ENCODE measurements around the gene ERVFRD-1.

ERVFRD-1 gene

DNA sequence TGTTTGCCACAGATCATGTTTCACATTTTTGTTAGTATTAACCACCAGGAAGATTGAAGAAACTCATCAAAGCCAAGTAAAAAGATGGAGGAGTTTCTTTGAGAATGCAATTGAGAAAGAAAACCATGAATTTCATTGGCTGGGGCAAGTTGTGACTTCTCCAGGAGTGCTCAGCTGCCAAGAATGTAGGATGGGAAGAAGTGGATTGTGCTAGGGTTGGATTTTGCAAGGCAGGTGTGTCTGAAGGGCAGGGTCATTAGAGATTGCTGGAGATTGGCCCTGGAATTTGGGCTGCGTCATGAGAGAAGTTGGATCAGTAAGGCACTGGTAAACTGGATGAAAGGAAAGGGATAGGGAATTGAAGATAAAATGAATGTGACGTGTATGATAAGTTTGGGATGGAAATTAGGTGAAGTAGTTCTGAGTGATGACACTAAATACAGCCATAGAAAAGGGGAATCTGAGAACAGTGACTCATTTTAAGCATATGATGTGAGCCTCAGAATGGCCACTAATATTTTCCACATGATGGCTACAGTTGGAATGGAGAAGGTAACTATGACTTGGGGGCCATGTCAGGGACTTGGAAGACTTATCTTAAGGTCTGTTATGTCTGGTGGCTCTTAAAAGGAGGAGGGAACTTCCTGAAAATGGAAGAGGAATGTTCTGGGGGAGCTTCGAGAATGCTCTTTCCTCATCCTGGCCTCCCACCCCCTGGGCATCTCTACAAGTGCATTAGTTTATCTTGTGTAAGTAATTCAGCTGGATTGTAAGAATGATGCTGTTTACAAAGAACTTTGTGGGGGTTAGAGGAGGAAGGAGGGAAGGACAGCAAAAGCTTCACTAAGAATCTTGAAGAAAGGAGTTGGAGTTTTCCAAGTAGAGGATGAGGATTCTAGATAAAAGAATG, 27.8 kb upstream of the ERVFRD-1 start:
- TF ChIP-seq, protein P1, sequence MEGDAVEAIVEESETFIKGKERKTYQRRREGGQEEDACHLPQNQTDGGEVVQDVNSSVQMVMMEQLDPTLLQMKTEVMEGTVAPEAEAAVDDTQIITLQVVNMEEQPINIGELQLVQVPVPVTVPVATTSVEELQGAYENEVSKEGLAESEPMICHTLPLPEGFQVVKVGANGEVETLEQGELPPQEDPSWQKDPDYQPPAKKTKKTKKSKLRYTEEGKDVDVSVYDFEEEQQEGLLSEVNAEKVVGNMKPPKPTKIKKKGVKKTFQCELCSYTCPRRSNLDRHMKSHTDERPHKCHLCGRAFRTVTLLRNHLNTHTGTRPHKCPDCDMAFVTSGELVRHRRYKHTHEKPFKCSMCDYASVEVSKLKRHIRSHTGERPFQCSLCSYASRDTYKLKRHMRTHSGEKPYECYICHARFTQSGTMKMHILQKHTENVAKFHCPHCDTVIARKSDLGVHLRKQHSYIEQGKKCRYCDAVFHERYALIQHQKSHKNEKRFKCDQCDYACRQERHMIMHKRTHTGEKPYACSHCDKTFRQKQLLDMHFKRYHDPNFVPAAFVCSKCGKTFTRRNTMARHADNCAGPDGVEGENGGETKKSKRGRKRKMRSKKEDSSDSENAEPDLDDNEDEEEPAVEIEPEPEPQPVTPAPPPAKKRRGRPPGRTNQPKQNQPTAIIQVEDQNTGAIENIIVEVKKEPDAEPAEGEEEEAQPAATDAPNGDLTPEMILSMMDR (IDR thresholded peaks at IDR 0.05; ENCODE audit: borderline replicate concordance, insufficient read depth, low read depth, low read length): no peak
- no peak overlapping the region for H3K4me3 ChIP-seq (ENCODE audit: low read depth, low read length)

DNA sequence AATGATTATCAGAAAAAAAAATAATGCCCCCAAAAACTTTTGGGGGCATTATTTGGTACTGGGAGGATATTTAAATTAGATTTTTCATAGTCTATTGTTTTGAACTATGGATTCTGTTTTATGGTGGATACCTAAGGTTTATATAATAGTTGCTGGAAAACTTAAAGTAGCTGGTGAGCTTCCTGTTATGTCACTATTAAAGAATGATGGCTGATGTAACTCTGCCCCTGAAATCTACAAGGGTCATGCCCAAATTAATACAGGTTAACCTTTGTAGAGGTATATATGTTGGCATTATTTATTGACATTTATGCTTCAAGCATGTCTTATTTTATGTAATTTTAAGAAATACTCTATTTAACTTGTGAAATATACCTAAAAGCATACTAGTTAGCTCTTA, 25.3 kb upstream of the ERVFRD-1 start:
- H3K4me3 ChIP-seq (ENCODE audit: low read depth, low read length): no peak overlapping the region
- TF ChIP-seq, protein P1 (IDR thresholded peaks at IDR 0.05; ENCODE audit: borderline replicate concordance, insufficient read depth, low read depth, low read length): no peak

DNA sequence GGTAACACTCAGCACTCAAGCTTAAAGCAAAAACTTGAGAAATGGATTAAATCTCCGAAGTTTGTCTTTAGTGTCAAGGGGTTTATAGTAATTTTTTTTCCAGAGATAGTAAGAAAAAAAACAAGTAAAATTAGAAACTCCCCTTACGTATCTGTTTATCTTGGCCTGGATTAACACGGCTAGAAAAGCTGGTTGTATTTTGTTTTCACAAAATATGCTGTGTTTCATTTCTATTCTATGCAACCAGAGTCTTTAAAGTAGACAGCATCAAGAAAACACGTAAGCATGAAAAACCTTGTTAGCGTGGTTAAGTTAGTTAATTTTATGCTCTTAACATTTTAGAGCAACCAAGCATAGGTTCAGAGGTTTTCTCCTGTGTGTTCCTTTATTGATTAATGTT, 21.8 kb upstream of the ERVFRD-1 start:
- TF ChIP-seq, protein P1 (IDR thresholded peaks at IDR 0.05; ENCODE audit: borderline replicate concordance, insufficient read depth, low read depth, low read length): no peak
- H3K4me3 ChIP-seq (ENCODE audit: low read depth, low read length): no peak overlapping the region

DNA sequence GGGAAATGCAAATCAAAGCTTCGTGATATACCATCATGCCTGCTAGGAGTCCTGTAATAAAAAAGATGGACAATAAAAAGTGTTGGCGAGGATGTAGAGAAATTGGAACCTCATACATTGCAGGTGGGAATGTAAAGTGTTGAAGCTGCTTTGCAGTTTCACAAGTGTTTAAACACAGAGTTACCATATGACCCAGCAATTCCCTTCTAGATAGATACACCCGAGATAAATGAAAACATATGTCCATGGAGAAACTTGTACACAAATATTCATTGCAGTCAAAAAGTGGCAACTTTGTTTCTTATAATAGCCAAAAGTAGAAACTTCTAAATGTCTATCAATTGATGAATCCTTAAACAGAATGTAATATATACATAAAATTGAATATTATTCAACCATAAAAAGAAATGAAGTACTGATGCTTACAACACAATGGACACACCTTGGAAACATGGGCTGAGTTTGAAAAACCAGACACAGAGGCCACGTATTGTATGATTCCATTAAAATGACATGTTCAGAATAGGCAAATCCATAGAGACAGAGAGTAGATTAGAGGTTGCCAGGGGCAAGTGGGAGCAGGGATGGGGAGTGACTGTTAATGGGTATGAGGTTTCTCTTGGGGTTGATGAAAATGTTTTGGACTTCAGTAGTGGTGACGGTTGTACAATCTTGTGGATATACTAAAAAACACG, 20.8 kb upstream of the ERVFRD-1 start:
- TF ChIP-seq, protein P1 (IDR thresholded peaks at IDR 0.05; ENCODE audit: borderline replicate concordance, insufficient read depth, low read depth, low read length): no peak
- H3K4me3 ChIP-seq (ENCODE audit: low read depth, low read length): no peak overlapping the region

DNA sequence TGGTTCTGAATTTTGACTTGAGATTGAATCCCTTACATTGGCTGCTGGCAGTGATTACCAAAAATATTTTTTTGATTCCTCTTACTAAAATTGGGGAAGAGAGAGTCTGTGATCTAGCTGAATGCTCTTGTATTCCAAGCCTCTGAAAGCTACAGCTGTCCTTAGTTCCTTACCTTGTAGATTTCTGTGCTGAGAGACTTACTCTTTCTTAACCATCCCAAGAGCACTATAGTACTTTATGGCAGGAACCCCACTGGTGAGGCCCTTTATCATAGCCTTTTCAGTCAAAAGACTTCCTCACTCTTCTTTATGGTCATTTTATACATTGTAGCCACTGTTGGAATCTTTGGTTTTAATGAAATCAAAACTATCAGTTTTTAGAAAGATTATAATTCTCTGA, 19.1 kb upstream of the ERVFRD-1 start:
- H3K4me3 ChIP-seq (ENCODE audit: low read depth, low read length): no peak overlapping the region
- TF ChIP-seq, protein P1 (IDR thresholded peaks at IDR 0.05; ENCODE audit: borderline replicate concordance, insufficient read depth, low read depth, low read length): no peak

DNA sequence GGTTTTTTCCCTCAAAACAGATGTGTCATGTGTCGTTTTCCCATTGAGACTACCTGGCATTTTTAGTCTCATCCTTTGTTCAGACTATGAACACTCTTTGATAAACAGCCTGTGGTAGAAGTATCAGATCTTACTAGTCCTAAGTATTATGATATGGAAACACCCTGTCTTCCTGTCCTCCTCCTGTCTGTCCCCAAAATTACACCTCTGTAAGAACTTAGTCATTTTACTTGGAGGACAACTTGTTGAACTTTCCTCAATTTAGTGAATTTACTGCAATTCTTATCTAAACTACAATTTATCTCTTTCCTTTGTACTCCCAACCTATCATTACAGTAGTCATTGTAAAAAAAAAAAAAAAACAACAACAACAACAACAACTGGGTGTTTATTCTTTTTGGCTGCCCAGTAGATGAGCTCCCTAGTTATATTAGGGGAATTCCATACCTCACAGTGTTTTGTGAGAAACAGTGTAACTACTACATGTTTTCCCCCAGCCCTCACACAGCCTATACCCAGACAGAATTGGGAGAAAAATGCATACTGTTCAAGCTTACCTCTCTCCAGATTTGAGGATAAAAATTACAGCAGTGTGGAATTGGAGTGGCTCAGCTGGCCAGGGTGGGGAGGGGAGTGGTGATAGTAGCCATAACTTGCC, 18.5 kb upstream of the ERVFRD-1 start:
- H3K4me3 ChIP-seq (ENCODE audit: low read depth, low read length): no peak overlapping the region
- TF ChIP-seq, protein P1 (IDR thresholded peaks at IDR 0.05; ENCODE audit: borderline replicate concordance, insufficient read depth, low read depth, low read length): no peak

All from GM12875 (cell line).